Posterior cingulate gyrus (tissue), 11 donors: ENCODE data around the gene PYCARD.
"Not testable (repeated sequence)": the region's sequence is repeated elsewhere in the genome, so short reads cannot be mapped to it uniquely, and the experiment has no call there.

Experiments
- DNase-seq, 10 donors: peaks; one replicate each; pipeline versions ENCODE4 v3.0.0 to v3.0.0-alpha.2; 2020 to 2021; ENCODE audit warnings: mixed read lengths in 3 of 10
- intact Hi-C: fragments of 100-400 bp; cut with DNase I; formaldehyde crosslinking; loops from one replicate; pipeline ENCODE4 v1.15.1; 2023

Gene PYCARD

GRCh38 chr16:31215287-31216162 is 13.0 kb upstream of the PYCARD start:
- peak in 6 of 10 donors; percentile 28 to 89 (median 54) for DNase-seq
- intact Hi-C loops = no loop called here

- intact Hi-C loops = no loop called here
- DNase-seq = peak in 3 of 10 donors; percentile 68 to 83 (median 77)
These were observed 12.2 kb upstream of the PYCARD start for GRCh38 chr16:31214708-31215286.

- peak in 3 of 10 donors; percentile 40 to 56 (median 49) for DNase-seq
- intact Hi-C loops = no loop called here
These were observed 11.5 kb upstream of the PYCARD start, which contains the start of gene TRIM72 for GRCh38 chr16:31213877-31214707. Gene TRIM72 (plus strand): TSS chr16:31214119. CDS start chr16:31214739, 620 bp downstream.

GRCh38 chr16:31213342-31213741 is 10.8 kb upstream of the PYCARD start:
- DNase-seq = peak in 1 of 10 donors; percentile 3

GRCh38 chr16:31206776-31207175 is 4.2 kb upstream of the PYCARD start:
- intact Hi-C loops = no loop called here
- peak in 2 of 10 donors; percentile 3 to 63 for DNase-seq

More at GRCh38 chr16:31213342-31213741, 10.8 kb upstream of the PYCARD start:
- intact Hi-C loops = no loop called here

GRCh38 chr16:31204871-31205666 is 2.5 kb upstream of the PYCARD start:
- intact Hi-C loops = no loop called here

GRCh38 chr16:31201582-31202413 is 762 bp downstream of the PYCARD start:
- intact Hi-C loops = no loop called here
- DNase-seq = peak in 3 of 10 donors; percentile 24 to 85 (median 70)

More at GRCh38 chr16:31204871-31205666, 2.5 kb upstream of the PYCARD start:
- DNase-seq = peak in 2 of 10 donors; percentile 9 to 36

GRCh38 chr16:31200821-31201568 is 1.6 kb downstream of the PYCARD start:
- peak in 2 of 10 donors; percentile 5 to 54 for DNase-seq

GRCh38 chr16:31200111-31200510 is 2.4 kb downstream of the PYCARD start:
- intact Hi-C loops = not testable (repeated sequence)
- peak in 2 of 10 donors; percentile 45 to 59 for DNase-seq

More at GRCh38 chr16:31200821-31201568, 1.6 kb downstream of the PYCARD start:
- intact Hi-C loops = no loop called here

- intact Hi-C loops = no loop called here
- DNase-seq = peak in 2 of 10 donors; percentile 12
These were observed 3.0 kb downstream of the PYCARD start for GRCh38 chr16:31199430-31200041.

GRCh38 chr16:31198207-31198882 is 4.2 kb downstream of the PYCARD start:
- DNase-seq = peak in 2 of 10 donors; percentile 8 to 11
- intact Hi-C loops = no loop called here

- intact Hi-C loops = no loop called here
- DNase-seq = peak in 2 of 10 donors; percentile 46 to 58
These were observed 6.1 kb downstream of the PYCARD start for GRCh38 chr16:31196324-31197088.

- intact Hi-C loops = not testable (repeated sequence)
- peak in 2 of 10 donors; percentile 33 to 51 for DNase-seq
These were observed 6.7 kb downstream of the PYCARD start for GRCh38 chr16:31195861-31196260.

- DNase-seq = peak in 1 of 10 donors; percentile 15
- intact Hi-C loops = no loop called here
These were observed 7.7 kb downstream of the PYCARD start for GRCh38 chr16:31194898-31195297.

GRCh38 chr16:31193874-31194273 is 8.7 kb downstream of the PYCARD start:
- peak in 1 of 10 donors; percentile 20 for DNase-seq
- intact Hi-C loops = no loop called here
